A549 (cell line): ENCODE results near the gene ADAP2. TPM values are rescaled to one million over a fixed set of nuclear protein-coding genes. Genes with fewer than 3 reads are reported as not detected.
A peak's percentile ranks its signal among the peaks of the same experiment; 100 is the strongest.

Experiments
- ATAC-seq, 2 experiments: fragments of 200-7000 bp in 1 of 2; fragments of >200 bp in 1 of 2; cut with Nextera tagmentation in 1 of 2; cut with Tn5 transposase in 1 of 2; 3 replicates each; pipeline versions ENCODE4 v1.8.0 to v1.9.1; 2018 to 2020; ENCODE audit warnings: mild to moderate bottlenecking in 1 of 2, moderate library complexity in 1 of 2
- CTCF ChIA-PET: fragments of 300-600 bp; sonication (Branson Sonifier 250); formaldehyde crosslinking; extraction: SDS; loops from one replicate; lab custom pipeline; 2021; ENCODE audit warnings: antibody characterized with exemption, inconsistent platforms; lab: Yijun Ruan, JAX
- POLR2A ChIA-PET: fragments of 350-600 bp; formaldehyde crosslinking; extraction: SDS; loops from one replicate; lab custom pipeline; 2021; ENCODE audit warnings: antibody characterized with exemption, inconsistent platforms; lab: Yijun Ruan, JAX
- DNase-seq, 2 experiments: peaks; one replicate each; pipeline versions ENCODE4 v3.0.0 to v3.0.0-alpha.2; 2011 to 2016; ENCODE audit warnings: low read depth in 1 of 2, low spot score in 1 of 2
- FAIRE-seq: peaks from 2 replicates; lab custom pipeline; 2011; peaks lifted over from hg19 to GRCh38; lab: Jason Lieb, UNC
- H3K27ac ChIP-seq, 2 experiments: fragments of >200 bp; sonication (Bioruptor Twin); formaldehyde crosslinking; 3 replicates each; pipeline ENCODE4 v1.5.1; 2016 to 2017
- H3K4me1 ChIP-seq: fragments of >200 bp; sonication (Bioruptor Twin); formaldehyde crosslinking; 3 replicates; pipeline ENCODE4 v1.6.1; 2016
- H3K4me2 ChIP-seq: fragments of >200 bp; sonication (Bioruptor Twin); formaldehyde crosslinking; 3 replicates; pipeline ENCODE4 v1.6.1; 2016
- H3K4me3 ChIP-seq: fragments of >200 bp; sonication (Bioruptor Twin); formaldehyde crosslinking; 3 replicates; pipeline ENCODE4 v1.5.1; 2016
- H3K9me3 ChIP-seq: fragments of >200 bp; sonication (Bioruptor Twin); formaldehyde crosslinking; 3 replicates; pipeline ENCODE4 v1.6.1; 2016
- CBX8 ChIP-seq: fragments of 200-600 bp; sonication (generic); IDR thresholded peaks from 2 replicates; pipeline ENCODE4 v1.6.1; 2016
- CHD2 ChIP-seq: fragments of 150-350 bp; IDR thresholded peaks from 2 replicates; pipeline ENCODE4 v1.6.1; 2014; ENCODE audit warnings: low read length; ENCODE audit not compliant: partially characterized antibody
- EHMT2 ChIP-seq: fragments of 200-600 bp; sonication (generic); IDR thresholded peaks from 2 replicates; pipeline ENCODE4 v1.6.1; 2016; ENCODE audit warnings: antibody characterized with exemption, low read depth, mild to moderate bottlenecking, moderate library complexity
- FOSB ChIP-seq: fragments of 250-450 bp; sonication (Bioruptor Pico); IDR thresholded peaks from 2 replicates; pipeline ENCODE4 v1.5.0; 2020; ENCODE audit warnings: mild to moderate bottlenecking, moderate library complexity
- FOSL2 ChIP-seq, 2 experiments: fragments of 450-650 bp in 1 of 2; fragments of >200 bp in 1 of 2; sonication (Bioruptor Twin) in 1 of 2; formaldehyde crosslinking; IDR thresholded peaks; 2 replicates each; pipeline versions ENCODE4 v1.5.0 to v1.6.1; 2016 to 2020; ENCODE audit warnings: mild to moderate bottlenecking in 1 of 2, moderate library complexity in 1 of 2
- GATA3 ChIP-seq: IDR thresholded peaks from 2 replicates; pipeline ENCODE4 v1.6.1; 2012; ENCODE audit warnings: borderline replicate concordance
- HMGXB4 ChIP-seq: fragments of 250-450 bp; sonication (Bioruptor Pico); IDR thresholded peaks from 2 replicates; pipeline ENCODE4 v1.5.0; 2021; ENCODE audit warnings: mild to moderate bottlenecking, moderate library complexity, borderline replicate concordance
- KDM1A ChIP-seq: fragments of 200-600 bp; sonication (generic); IDR thresholded peaks from 2 replicates; pipeline ENCODE4 v1.6.1; 2016; ENCODE audit warnings: low read depth, mild to moderate bottlenecking
- MAFK ChIP-seq: fragments of 450-650 bp; IDR thresholded peaks from 2 replicates; pipeline ENCODE4 v1.6.1; 2014; ENCODE audit not compliant: partially characterized antibody
- MAX ChIP-seq: IDR thresholded peaks from 2 replicates; pipeline ENCODE4 v1.6.1; 2012
- PBX3 ChIP-seq: IDR thresholded peaks from 2 replicates; pipeline ENCODE4 v1.6.1; 2012
- RAD21 ChIP-seq, 2 experiments: fragments of >200 bp in 1 of 2; sonication (Bioruptor Twin) in 1 of 2; formaldehyde crosslinking in 1 of 2; IDR thresholded peaks in 1 of 2; conservative IDR thresholded peaks in 1 of 2; 2 replicates in 1 of 2; 3 replicates in 1 of 2; pipeline ENCODE4 v1.6.1; 2012 to 2018; ENCODE audit warnings: inconsistent platforms in 1 of 2
- ZFP36 ChIP-seq: fragments of 450-650 bp; IDR thresholded peaks from 2 replicates; pipeline ENCODE4 v1.6.1; 2014; ENCODE audit warnings: borderline replicate concordance; ENCODE audit not compliant: partially characterized antibody
- ZNF302 ChIP-seq: fragments of 250-450 bp; sonication (Bioruptor Pico); IDR thresholded peaks from 2 replicates; pipeline ENCODE4 v1.9.0; 2021; ENCODE audit warnings: inconsistent platforms, mild to moderate bottlenecking, moderate library complexity
- WGBS: methylation state at CpG from one replicate; pipeline ENCODE4 v1.1.6; 2017; ENCODE audit errors: missing lambda C conversion rate; 5-methylcytosine and 5-hydroxymethylcytosine counted together
- polyA plus RNA-seq, 4 experiments: library from polyadenylated mRNA; depleted of rRNA in 3 of 4; stranded (reverse); fragments of >200 nt; fragmentation: RNase III in 1 of 4; extraction: RNeasy Plus Mini Kit Qiagen cat#74134 plus additional on column Dnase treatment in 1 of 4; gene quantifications; 2 replicates in 3 of 4; 3 replicates in 1 of 4; pipeline ENCODE4 v1.2.3, GENCODE V29; 2011 to 2017

Gene ADAP2
- polyA plus RNA-seq, 2 of the 4 experiments (the other 2 are of a cell fraction), result 3.9 to 4.5 TPM

GRCh38 chr17:30920282-30920681, 1.5 kb upstream of the ADAP2 start:
- no peak overlapping the region for H3K4me3 ChIP-seq
- H3K4me2 ChIP-seq, result no peak overlapping the region
- TF ChIP-seq FOSB (CRISPR knock-in tag), result no peak
- no peak for TF ChIP-seq HMGXB4 (CRISPR knock-in tag)
- no peak for TF ChIP-seq FOSL2 (IDR thresholded peaks at IDR 0.05)
- peak; percentile 8; the same call in 1 of the 2 replicates for TF ChIP-seq FOSL2 (CRISPR knock-in tag; IDR thresholded peaks at IDR 0.05)
- 56% methylated on average over 4 of the region's 4 CpGs for WGBS
- H3K4me1 ChIP-seq, result 0 out of 3 replicates have a peak, but pooled peaks cover 5% of the 10 kb centered on the region
- ChIA-PET POLR2A (interaction anchor here (0.8 kb wide), 1 partner anchor 48 kb away, joined by 3 read pairs; no protein-coding TSS in a partner anchor), CTCF (interaction anchor here (0.6 kb wide), 1 partner anchor 84 kb away, joined by 3 read pairs; no protein-coding TSS in a partner anchor)
- peak; percentile 21 to 47; a peak in 3 of 6 replicates for ATAC-seq
- peak; percentile 44 to 49 for DNase-seq
- peak; percentile 13 for FAIRE-seq
- H3K9me3 ChIP-seq, result no peaks in the 10 kb centered on the region
- no peak overlapping the region for H3K27ac ChIP-seq

- peak overlapping the region; percentile 62 for H3K4me3 ChIP-seq
- H3K9me3 ChIP-seq, result no peaks in the 10 kb centered on the region
- FAIRE-seq (peak; percentile 23), ATAC-seq (no peak), DNase-seq (no peak)
- H3K4me1 ChIP-seq, result 0 out of 3 replicates have a peak, but pooled peaks cover 5% of the 10 kb centered on the region
- WGBS, result 90% methylated on average over 11 of the region's 11 CpGs
- H3K27ac ChIP-seq, result no peak overlapping the region
- ChIA-PET CTCF (interaction anchor here (0.7 kb wide), 1 partner anchor 307 kb away, joined by 3 read pairs; no protein-coding TSS in a partner anchor), POLR2A (no interaction called here)
- H3K4me2 ChIP-seq, result peak overlapping the region; percentile 93
- TF ChIP-seq ZFP36, result no peak
- TF ChIP-seq GATA3, result no peak
- no peak for TF ChIP-seq CHD2
- TF ChIP-seq MAFK, result peak; percentile 15
- no peak for TF ChIP-seq KDM1A
These were observed 832 bp upstream of the ADAP2 start for GRCh38 chr17:30920683-30921543.

GRCh38 chr17:30922235-30923030, 688 bp downstream of the ADAP2 start:
- WGBS, result 57% methylated on average over 57 of the region's 66 CpGs
- no peak for FAIRE-seq
- Histone ChIP-seq H3K4me1 (0 out of 3 replicates have a peak, but pooled peaks cover 5% of the 10 kb centered on the region), H3K4me3 (peak overlapping the region; percentile 62), H3K27ac (peak overlapping the region; percentile 67 to 85), H3K9me3 (no peaks in the 10 kb centered on the region), H3K4me2 (peak overlapping the region; percentile 93)
- peak; percentile 52 to 60; a peak in 5 of 6 replicates for ATAC-seq
- POLR2A ChIA-PET, result interaction anchor here (0.6 kb wide), 1 partner anchor 13 kb away, joined by 3 read pairs; no protein-coding TSS in a partner anchor
- CTCF ChIA-PET, result interaction anchor here (1.2 to 1.3 kb wide), 2 partner anchors 14 to 26 kb away, joined by 3 read pairs; no protein-coding TSS in a partner anchor
- TF ChIP-seq RAD21 (conservative IDR thresholded peaks at IDR 0.05 in 1 of 2, IDR thresholded peaks at IDR 0.05 in 1 of 2), result no peak
- TF ChIP-seq MAX, result peak; percentile 50; the same call in 1 of the 2 replicates
- no peak for DNase-seq

- FAIRE-seq (no peak), ATAC-seq (peak in 1 of 2 experiments; percentile 6; a peak in 2 of 6 replicates), DNase-seq (no peak)
- 75% methylated on average over 2 of the region's 2 CpGs for WGBS
- POLR2A ChIA-PET, result no interaction called here
- H3K4me3 ChIP-seq, result no peak overlapping the region
- H3K9me3 ChIP-seq, result no peaks in the 10 kb centered on the region
- 0 out of 3 replicates have a peak, but pooled peaks cover 5% of the 10 kb centered on the region for H3K4me1 ChIP-seq
- TF ChIP-seq PBX3, result no peak
- no peak for TF ChIP-seq EHMT2
- TF ChIP-seq CBX8, result no peak
- TF ChIP-seq ZNF302 (CRISPR knock-in tag), result no peak
- no peak overlapping the region for H3K4me2 ChIP-seq
- CTCF ChIA-PET, result interaction anchor here (0.6 to 1.5 kb wide), 2 partner anchors 9 to 42 kb away, joined by 3 to 4 read pairs; no protein-coding TSS in a partner anchor
- H3K27ac ChIP-seq, result no peak overlapping the region
These were observed 2.6 kb downstream of the ADAP2 start for GRCh38 chr17:30924341-30924740.
